GM12878 (cell line): ENCODE data around the gene NKTR. TPM values are rescaled to one million over a fixed set of nuclear protein-coding genes. Genes with fewer than 3 reads are reported as not detected.

Source experiments
- ATAC-seq: fragments of 200-7000 bp; cut with Tn5 transposase; 3 replicates; pipeline ENCODE4 v1.9.1; 2020; ENCODE audit warnings: mild to moderate bottlenecking, moderate library complexity
- BruUV-seq: library from RNA; stranded (reverse); fragments of 400-500 nt; replicated peaks from 2 replicates; lab custom pipeline; 2021; lab: Mats Ljungman, UMichigan
- CTCF ChIA-PET: fragments of 300-600 bp; sonication (Branson Sonifier 250); formaldehyde crosslinking; extraction: SDS; loops from one replicate; lab custom pipeline; 2021; ENCODE audit warnings: inconsistent platforms; lab: Yijun Ruan, JAX
- POLR2A ChIA-PET: fragments of 350-600 bp; formaldehyde crosslinking; extraction: SDS; loops from one replicate; lab custom pipeline; 2021; ENCODE audit warnings: inconsistent platforms; lab: Charles Lee
- RAD21 ChIA-PET: fragments of 300-600 bp; sonication (Branson Sonifier 250); formaldehyde crosslinking; loops from one replicate; lab custom pipeline; 2023; ENCODE audit warnings: antibody characterized with exemption; ENCODE audit not compliant: unreplicated experiment; lab: Charles Lee
- SMC1A ChIA-PET: fragments of 300-600 bp; sonication (Branson Sonifier 250); formaldehyde crosslinking; loops from one replicate; lab custom pipeline; 2023; ENCODE audit not compliant: unreplicated experiment, uncharacterized antibody; lab: Charles Lee
- DNase-seq: peaks from one replicate; pipeline ENCODE4 v3.0.0-alpha.2; 2011; ENCODE audit warnings: low read depth, low spot score
- FAIRE-seq: peaks from 3 replicates; lab custom pipeline; 2011; peaks lifted over from hg19 to GRCh38; lab: Jason Lieb, UNC
- H2AFZ ChIP-seq: 2 replicates; pipeline ENCODE4 v1.6.0; 2011; ENCODE audit warnings: low read depth, low read length, control low read depth; ENCODE audit not compliant: control insufficient read depth
- H3K27ac ChIP-seq: 2 replicates; pipeline ENCODE4 v1.5.1; 2011; ENCODE audit warnings: control low read depth; ENCODE audit not compliant: control insufficient read depth, insufficient read depth
- H3K27me3 ChIP-seq, 2 experiments: replicated peaks in 1 of 2; 2 replicates each; pipeline versions ENCODE4 v1.6.0 to v1.6.1; 2011; ENCODE audit warnings: low read length in 1 of 2; ENCODE audit not compliant: control insufficient read depth in 2 of 2, insufficient read depth in 2 of 2
- H3K36me3 ChIP-seq, 2 experiments: 2 replicates each; pipeline ENCODE4 v1.5.1; 2011; ENCODE audit warnings: low read length in 1 of 2; ENCODE audit not compliant: control insufficient read depth in 2 of 2, insufficient read depth in 2 of 2
- H3K4me1 ChIP-seq: 2 replicates; pipeline ENCODE4 v1.6.1; 2011; ENCODE audit warnings: mild to moderate bottlenecking, low read length, moderate library complexity, mixed read lengths; ENCODE audit not compliant: control insufficient read depth, insufficient read depth
- H3K4me2 ChIP-seq: 2 replicates; pipeline ENCODE4 v1.6.0; 2011; ENCODE audit warnings: control low read depth; ENCODE audit not compliant: control insufficient read depth, insufficient read depth
- H3K4me3 ChIP-seq: fragments of 200-600 bp; sonication (generic); 2 replicates; pipeline ENCODE4 v1.5.1; 2016
- H3K79me2 ChIP-seq: 2 replicates; pipeline ENCODE4 v1.6.0; 2011; ENCODE audit warnings: low read length; ENCODE audit not compliant: control insufficient read depth, insufficient read depth
- H3K9ac ChIP-seq: 2 replicates; pipeline ENCODE4 v1.8.0; 2011; ENCODE audit warnings: low read length, control low read depth, mixed read lengths; ENCODE audit not compliant: control insufficient read depth, insufficient read depth
- H3K9me3 ChIP-seq: replicated peaks from 3 replicates; pipeline ENCODE4 v1.5.1; 2011; ENCODE audit warnings: mild to moderate bottlenecking, low read length; ENCODE audit not compliant: control insufficient read depth, insufficient read depth
- H4K20me1 ChIP-seq: 2 replicates; pipeline ENCODE4 v1.6.0; 2011; ENCODE audit not compliant: control insufficient read depth, insufficient read depth
- BCLAF1 ChIP-seq: fragments of 450-650 bp; IDR thresholded peaks from 2 replicates; pipeline ENCODE4 v1.6.1; 2017; ENCODE audit warnings: antibody characterized with exemption, mild to moderate bottlenecking, moderate library complexity
- CBX3 ChIP-seq: fragments of 200-600 bp; sonication (generic); IDR thresholded peaks from 2 replicates; pipeline ENCODE4 v1.6.1; 2016; ENCODE audit warnings: low read depth, borderline replicate concordance
- LARP7 ChIP-seq: fragments of 450-650 bp; IDR thresholded peaks from 2 replicates; pipeline ENCODE4 v1.6.1; 2017; ENCODE audit warnings: mild to moderate bottlenecking
- NBN ChIP-seq: fragments of 450-650 bp; IDR thresholded peaks from 2 replicates; pipeline ENCODE4 v1.6.1; 2016
- POLR2AphosphoS5 ChIP-seq: IDR thresholded peaks from 2 replicates; pipeline ENCODE4 v1.6.1; 2011; ENCODE audit warnings: mild to moderate bottlenecking, low read length, inconsistent platforms
- RELB ChIP-seq: fragments of 450-650 bp; IDR thresholded peaks from 2 replicates; pipeline ENCODE4 v1.6.1; 2017; ENCODE audit warnings: low read depth, mild to moderate bottlenecking, moderate library complexity
- SIX5 ChIP-seq: IDR thresholded peaks from 2 replicates; pipeline ENCODE4 v1.6.1; 2011; ENCODE audit warnings: mild to moderate bottlenecking, low read depth, low read length, moderate library complexity; ENCODE audit not compliant: severe bottlenecking
- TBL1XR1 ChIP-seq: IDR thresholded peaks from 2 replicates; pipeline ENCODE4 v1.6.1; 2012; ENCODE audit warnings: low read depth, low read length, improper control_type of control experiment
- YY1 ChIP-seq: IDR thresholded peaks from 2 replicates; pipeline ENCODE4 v1.6.1; 2011; ENCODE audit warnings: low read depth, mild to moderate bottlenecking, low read length
- ZNF207 ChIP-seq: fragments of 450-650 bp; IDR thresholded peaks from 2 replicates; pipeline ENCODE4 v1.6.1; 2014; ENCODE audit warnings: antibody characterized with exemption, mild to moderate bottlenecking, borderline replicate concordance
- WGBS: methylation state at CpG from one replicate; pipeline ENCODE4 v1.1.6; 2016; ENCODE audit warnings: low lambda C conversion rate; ENCODE audit not compliant: insufficient replicate concordance, insufficient coverage; ENCODE audit errors: missing lambda C conversion rate; 5-methylcytosine and 5-hydroxymethylcytosine counted together
- in situ Hi-C: fragments of 300-500 bp; cut with MboI; formaldehyde crosslinking; loops from 9 replicates; pipeline ENCODE4 v1.14.3; 2018; ENCODE audit warnings: mixed read lengths
- intact Hi-C: fragments of 100-400 bp; cut with micrococcal nuclease; formaldehyde crosslinking; loops from one replicate; pipeline ENCODE4 v1.14.2; 2022; ENCODE audit not compliant: unreplicated experiment
- polyA plus RNA-seq, 11 experiments: library from polyadenylated mRNA; depleted of rRNA in 4 of 11; unstranded in 6 of 11; stranded (reverse) in 5 of 11; fragments of >200 nt; fragmentation: Nextera tagmentation in 4 of 11; fragmentation: Illumina TruSeq in 1 of 11; extraction: Ambion mirVana in 4 of 11; extraction: Trizol in 1 of 11; gene quantifications; 1 replicate in 1 of 11; 2 replicates in 10 of 11; pipeline versions ENCODE4 v1.2.1 to v1.2.3, GENCODE V29; 2011 to 2016; ENCODE audit warnings: inconsistent platforms in 2 of 11, missing spikeins in 2 of 11, low read depth in 1 of 11
- total RNA-seq, 4 experiments: library from RNA; depleted of rRNA in 3 of 4; stranded (reverse); fragments of >200 nt in 3 of 4; fragmentation: Illumina TruSeq in 1 of 4; extraction: Trizol in 1 of 4; gene quantifications; 2 replicates each; pipeline versions ENCODE4 v1.2.1 to v1.2.3, GENCODE V29; 2013 to 2021

NKTR gene
- total and polyA plus RNA-seq, 10 of the 15 experiments (the other 5 are each of a cell fraction or from before 2014, with no cell fraction given), result 15.3 to 91.9 (median 55.3) TPM

- TF ChIP-seq BCLAF1 (no peak), POLR2AphosphoS5 (no peak), YY1 (no peak), NBN (no peak)
Measured at GRCh38 chr3:42680806-42681205, 80.3 kb downstream of the NKTR start (continued).

DNA sequence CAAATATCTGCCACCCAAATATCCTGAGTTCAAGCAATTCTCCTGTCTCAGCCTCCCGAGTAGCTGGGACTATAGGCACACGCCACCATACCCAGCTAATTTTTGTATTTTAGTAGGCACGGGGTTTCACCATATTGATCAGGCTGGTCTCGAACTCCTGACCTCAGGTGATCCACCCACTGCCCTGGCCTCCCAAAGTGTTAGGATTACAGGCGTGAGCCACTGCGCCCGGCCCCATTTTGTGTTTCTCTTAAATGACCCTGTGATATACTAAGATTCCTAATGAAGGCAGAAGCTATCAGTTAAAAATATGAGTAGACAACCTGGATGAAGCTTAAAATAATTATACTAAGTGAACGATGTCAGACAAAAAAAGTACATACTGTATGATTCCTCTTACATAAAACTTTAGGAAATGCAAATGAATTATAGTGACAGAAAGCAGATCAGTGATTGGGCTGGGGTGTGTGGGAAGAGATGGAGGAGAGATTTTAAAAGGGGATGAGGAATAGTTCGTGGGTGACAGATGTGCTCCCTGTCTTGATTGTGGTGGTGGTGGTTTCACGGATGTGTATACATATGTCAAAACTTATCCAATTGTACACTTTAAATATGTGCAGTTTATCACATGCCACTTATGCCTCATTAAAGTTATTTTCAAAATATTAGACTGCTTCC, 81.0 kb downstream of the NKTR start:
- no peak for ATAC-seq
- no peak overlapping the region for H2AFZ ChIP-seq
- TF ChIP-seq LARP7 (no peak), RELB (no peak), CBX3 (no peak), TBL1XR1 (no peak), SIX5 (no peak), ZNF207 (no peak)
- H3K9ac ChIP-seq, result no peak overlapping the region
- no peak for FAIRE-seq
- intact Hi-C loops, result no loop called here
- no peak overlapping the region for H3K4me3 ChIP-seq
- no peaks in the 10 kb centered on the region; the same call in 2 of the 3 replicates for H3K9me3 ChIP-seq
- no peaks in the 10 kb centered on the region for H3K36me3 ChIP-seq
- no peak overlapping the region for H3K4me2 ChIP-seq
- ChIA-PET CTCF (interaction anchor here (1.4 kb wide), 1 partner anchor 65 kb away, joined by 3 read pairs; no protein-coding TSS in a partner anchor), RAD21 (no interaction called here), SMC1A (no interaction called here), POLR2A (interaction anchor here (0.6 kb wide), 1 partner anchor 139 kb away, joined by 4 read pairs; no protein-coding TSS in a partner anchor)
- in situ Hi-C loops, result no loop called here
- BruUV-seq, result no TSS peak
- WGBS, result 31% methylated on average over 10 of the region's 10 CpGs
- H3K79me2 ChIP-seq, result no peaks in the 10 kb centered on the region
- H3K27me3 ChIP-seq, result no peaks in the 10 kb centered on the region
- H4K20me1 ChIP-seq, result no peaks in the 10 kb centered on the region
- no peak for DNase-seq
- no peak overlapping the region for H3K27ac ChIP-seq
- H3K4me1 ChIP-seq, result no peaks in the 10 kb centered on the region
